ENCODE results near the gene INO80C. TPM values are rescaled to one million over a fixed set of nuclear protein-coding genes. Genes with fewer than 3 reads are reported as not detected.

The INO80C gene
- total RNA-seq, 1 experiment from 2014 or later, result 51.1 TPM

GRCh38 chr18:35455926-35456763 is 41.6 kb downstream of the INO80C start:
- Histone ChIP-seq H3K23ac (ENCODE audit: insufficient read length, low read depth, low read length) (no peak overlapping the region), H2BK12ac (ENCODE audit: insufficient read length, low read depth, low read length) (no peak overlapping the region), H2BK120ac (ENCODE audit: low read depth, low read length, poor library complexity, severe bottlenecking) (no peak overlapping the region), H3K27me3 (ENCODE audit: insufficient read depth, low read length) (no peaks in the 10 kb centered on the region), H2BK20ac (ENCODE audit: low read depth, low read length, poor library complexity, severe bottlenecking) (no peak overlapping the region), H2AFZ (ENCODE audit: low read length) (no peak overlapping the region), H3T11ph (ENCODE audit: low read length) (no peak overlapping the region), H3K79me1 (ENCODE audit: insufficient read depth, low read depth, low read length, poor library complexity, severe bottlenecking) (no peaks in the 10 kb centered on the region), H2BK15ac (ENCODE audit: low read depth, low read length) (no peak overlapping the region), H3K4me2 (ENCODE audit: insufficient read depth, insufficient read length, low read length) (no peak overlapping the region), H3K18ac (ENCODE audit: insufficient read length, low read depth, low read length) (no peak overlapping the region), H3K27ac (ENCODE audit: insufficient read length, low read depth, low read length) (no peak overlapping the region), H4K91ac (ENCODE audit: insufficient read length, low read depth, low read length) (no peak overlapping the region), H3K14ac (ENCODE audit: insufficient read depth, low read length) (no peak overlapping the region), H3K23me2 (ENCODE audit: insufficient read length, low read depth, low read length, poor library complexity, severe bottlenecking) (no peaks in the 10 kb centered on the region), H4K5ac (ENCODE audit: insufficient read length, low read depth, low read length) (no peak overlapping the region), H3K9me3 (ENCODE audit: control insufficient read depth, low read depth, low read length) (no peaks in the 10 kb centered on the region), H2AK5ac (ENCODE audit: insufficient read length, low read length) (no peak overlapping the region), H3K4me1 (ENCODE audit: insufficient read depth, low read length) (peaks cover 7% of the 10 kb centered on the region; the same call in 1 of the 2 replicates), H4K8ac (replicated peaks; ENCODE audit: insufficient read length, low read depth, low read length) (no peak overlapping the region), H3K4ac (ENCODE audit: low read depth, low read length) (no peak overlapping the region), H3K9ac (ENCODE audit: extremely low read depth, insufficient read length, low read length) (no peak overlapping the region), H3K79me2 (ENCODE audit: insufficient read depth, low read length) (no peaks in the 10 kb centered on the region), H3K56ac (ENCODE audit: insufficient read length, low read depth, low read length) (no peak overlapping the region), H2BK5ac (ENCODE audit: insufficient read length, low read length) (no peak overlapping the region), H4K20me1 (ENCODE audit: control insufficient read depth, insufficient read depth, insufficient read length) (no peaks in the 10 kb centered on the region)
- Mint-ChIP-seq H3K27me3 (ENCODE audit: low read depth) (no peaks in the 10 kb centered on the region), H3K4me3 (no peak overlapping the region), H3K27ac (no peak overlapping the region; a peak in 1 of 7 replicates), H3K4me1 (peaks cover 13 to 14% of the 10 kb centered on the region in 2 experiments), H3K36me3 (ENCODE audit: insufficient read depth in 1 of 3, low read depth in 3 of 3) (no peaks in the 10 kb centered on the region), H3K9me3 (no peaks in the 10 kb centered on the region)
- no peak for DNase-seq
- no peak for TF ChIP-seq CTCF (conservative IDR thresholded peaks at IDR 0.05)
- WGBS (ENCODE audit: extremely low coverage, insufficient read length, low lambda C conversion rate), result no CpG with 5 or more reads among the region's 10 CpGs
